Sigmoid colon (tissue), 4 donors: ENCODE results near the gene LARP4B.

ENCODE experiments used
- CTCF ChIP-seq, 4 experiments: fragments of 450-650 bp in 3 of 4; fragments of 200-600 bp in 1 of 4; IDR thresholded peaks; one replicate each; pipeline ENCODE4 v1.5.1; 2016 to 2019; ENCODE audit warnings: antibody characterized with exemption in 4 of 4, mild to moderate bottlenecking in 3 of 4, moderate library complexity in 2 of 4
- EP300 ChIP-seq, 4 donors: sonication (generic); formaldehyde crosslinking; IDR thresholded peaks; one replicate each; pipeline ENCODE4 v1.6.1; 2017; ENCODE audit warnings: antibody characterized with exemption in 4 of 4

GRCh38 chr10:811379-812175 is 119.9 kb downstream of the LARP4B start:
- TF ChIP-seq CTCF (IDR thresholded peaks at IDR 0.05) (no peak), EP300 (IDR thresholded peaks at IDR 0.05) (no peak)
